Sciatic nerve (tissue), 2 donors: ENCODE results near the gene RASL12. TPM values are rescaled to one million over a fixed set of nuclear protein-coding genes. Genes with fewer than 3 reads are reported as not detected.
A peak's percentile ranks its signal among the peaks of the same experiment; 100 is the strongest.
"Not testable (repeated sequence)": the region's sequence is repeated elsewhere in the genome, so short reads cannot be mapped to it uniquely, and the experiment has no call there.

ENCODE experiments used
- ATAC-seq: fragments of 200-7000 bp; cut with Tn5 transposase; one replicate; pipeline ENCODE4 v1.9.1; 2020; ENCODE audit warnings: mild to moderate bottlenecking, moderate library complexity
- DNase-seq: peaks from one replicate; pipeline ENCODE4 v3.0.0-alpha.2; 2020; ENCODE audit warnings: low spot score
- intact Hi-C: fragments of 100-400 bp; cut with DNase I; formaldehyde crosslinking; loops from one replicate; pipeline ENCODE4 v1.14.2; 2022
- total RNA-seq: library from RNA; stranded (reverse); fragmentation: NEBNext Ultra II Directional; extraction: Animal tissue kit (Norgen Biotek cat#: 25700); gene quantifications from one replicate; pipeline ENCODE4 v1.2.1, GENCODE V29; 2021
- donor health status: DM: no; HTN: no; CAD: no.
- donor health status: DM: no; HTN: no; CAD: no.

RASL12 gene
- total RNA-seq, 1 donor from 2014 or later, result 23.0 TPM

DNA sequence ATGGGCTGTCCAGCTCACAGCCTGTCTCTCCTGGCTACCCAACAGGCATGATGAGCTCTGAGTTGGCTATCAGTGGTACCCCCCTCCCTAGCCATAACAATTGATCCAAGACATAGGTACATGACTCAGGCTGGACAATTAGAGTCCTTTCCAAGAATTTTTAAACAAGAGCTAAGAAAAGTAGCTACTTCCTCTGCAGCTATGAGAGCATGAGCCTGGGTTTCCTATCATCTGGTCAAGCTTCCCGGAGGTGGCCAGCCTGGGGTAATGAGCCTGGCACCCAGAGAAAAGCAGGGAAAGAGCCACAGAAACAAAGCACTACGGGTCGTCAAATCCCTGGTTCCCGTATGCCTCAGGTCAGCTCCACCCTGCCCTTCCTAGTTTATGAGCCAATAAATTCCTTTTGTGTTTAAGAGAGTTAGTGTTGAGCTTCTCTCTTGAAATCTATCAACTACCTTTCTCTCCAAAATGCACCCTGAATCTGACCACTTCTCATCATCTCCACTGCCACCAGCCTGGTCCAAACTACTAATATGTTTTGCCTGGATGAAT, 24.9 kb downstream of the RASL12 start:
- DNase-seq, result no peak
- intact Hi-C loops, result no loop called here
- ATAC-seq, result no peak

DNA sequence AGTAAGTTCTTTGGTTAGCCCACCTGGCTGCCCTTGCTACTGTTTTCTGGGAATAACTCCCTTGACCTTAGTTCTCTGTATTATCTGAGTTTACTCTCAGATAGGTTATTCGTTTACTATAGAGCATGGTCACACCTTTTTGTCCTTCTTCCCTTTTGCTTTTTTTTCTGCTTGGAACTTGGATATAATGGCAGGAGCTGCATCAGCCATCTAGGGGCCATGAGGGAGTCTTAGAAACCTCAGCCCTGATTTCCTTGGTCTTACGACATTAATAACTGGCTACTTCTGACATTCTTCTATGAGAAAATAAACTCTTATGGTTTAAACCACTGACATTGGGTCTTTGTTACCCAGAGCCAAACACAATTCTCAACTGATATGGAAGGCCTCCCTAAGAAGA, 26.0 kb downstream of the RASL12 start:
- DNase-seq, result no peak
- no peak for ATAC-seq
- intact Hi-C loops, result no loop called here

DNA sequence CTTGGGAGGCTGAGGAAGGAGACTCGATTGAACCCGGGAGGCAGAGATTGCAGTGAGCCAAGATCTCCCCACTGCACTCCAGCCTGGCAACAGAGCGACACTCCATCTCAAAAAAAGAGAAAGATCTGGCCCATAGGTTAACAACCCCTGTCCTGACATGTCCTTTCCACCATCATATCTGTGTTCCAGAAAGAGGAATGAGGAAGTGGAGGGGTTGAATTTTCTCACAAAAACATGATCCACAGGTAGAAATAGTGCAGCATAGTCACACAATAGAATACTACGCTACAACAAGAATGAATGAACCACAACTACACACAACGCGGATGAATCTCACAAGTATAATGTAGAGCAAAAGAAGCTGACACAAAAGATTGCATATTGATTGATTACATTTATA, 27.3 kb downstream of the RASL12 start:
- intact Hi-C loops, result no loop called here
- ATAC-seq, result no peak
- no peak for DNase-seq

DNA sequence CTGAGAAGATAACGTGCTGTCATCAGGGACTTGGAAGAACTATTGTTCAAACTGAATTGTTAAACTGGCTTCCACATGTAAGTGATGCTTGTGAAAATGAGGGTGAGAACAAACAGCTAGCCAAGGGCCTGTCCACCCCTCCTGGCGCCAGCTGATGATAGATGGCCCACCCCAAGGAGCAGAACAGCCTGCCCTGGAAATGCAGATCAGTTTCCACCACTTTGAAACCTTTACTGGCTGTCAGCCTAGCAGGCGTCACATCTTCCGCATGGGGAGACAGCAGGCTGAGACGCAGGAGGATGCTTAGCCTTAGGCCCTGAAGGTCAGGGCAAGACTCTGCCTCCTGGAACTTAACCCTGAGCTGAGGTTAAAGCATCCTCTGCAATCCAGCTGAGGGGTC, 29.0 kb downstream of the RASL12 start:
- DNase-seq (no peak), ATAC-seq (no peak)
- intact Hi-C loops, result no loop called here

DNA sequence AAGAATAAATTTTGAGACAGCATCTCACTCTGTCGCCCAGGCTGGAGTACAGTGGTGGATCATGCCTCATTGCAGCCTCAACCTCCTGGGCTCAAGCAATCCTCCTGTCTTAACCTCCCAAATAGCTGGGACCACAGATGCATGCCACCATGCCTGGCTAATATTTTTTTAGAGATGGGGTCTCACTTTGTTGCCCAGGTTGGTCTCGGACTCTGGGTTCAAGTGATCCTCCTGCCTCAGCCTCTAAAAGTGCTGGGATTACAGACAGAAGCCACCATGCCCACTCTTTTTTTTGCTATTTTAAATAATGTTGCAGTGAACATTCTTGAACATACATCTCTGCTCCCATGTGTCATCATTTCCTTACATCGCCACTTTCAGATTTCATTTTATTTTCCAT, 29.4 kb downstream of the RASL12 start:
- no peak for DNase-seq
- intact Hi-C loops, result no loop called here
- ATAC-seq, result no peak

DNA sequence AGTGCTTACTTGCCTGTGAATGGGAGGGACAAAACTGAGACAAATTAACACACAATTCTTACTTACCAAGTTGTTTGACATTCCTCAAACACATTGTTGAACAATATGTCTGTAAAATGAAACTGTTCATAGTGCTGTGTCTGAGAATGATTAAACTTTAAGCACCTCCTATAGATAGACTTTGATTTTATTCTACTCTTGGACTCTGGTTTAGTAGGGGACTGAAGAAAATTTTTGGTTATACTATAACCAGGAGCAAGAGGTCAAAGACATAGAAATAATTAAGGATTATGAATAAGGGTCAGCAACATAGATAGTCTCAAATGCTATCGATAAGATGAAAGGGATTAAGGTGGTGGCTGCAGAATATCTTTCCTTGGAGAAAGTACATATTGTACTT, 30.5 kb downstream of the RASL12 start:
- ATAC-seq, result no peak
- intact Hi-C loops, result no loop called here
- DNase-seq, result no peak

DNA sequence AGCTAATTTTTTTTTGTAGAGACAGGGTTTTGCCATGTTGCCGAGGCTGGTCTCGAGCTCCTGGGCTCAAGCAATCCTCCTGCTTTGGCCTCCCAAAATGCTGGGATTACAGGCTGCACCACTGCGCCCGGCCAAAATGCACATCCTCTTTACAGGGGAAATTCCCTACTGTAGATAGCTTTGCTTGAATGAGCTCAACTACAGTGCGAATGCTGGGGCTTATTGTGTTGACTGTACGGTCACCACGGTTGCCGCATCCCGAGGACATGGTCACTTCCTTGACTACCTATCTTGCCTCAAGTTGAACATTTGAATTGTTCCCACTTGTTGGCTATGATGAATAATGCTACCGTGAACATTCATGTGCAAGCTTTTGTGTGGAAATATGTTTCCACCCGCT, 33.1 kb downstream of the RASL12 start:
- ATAC-seq, result no peak
- intact Hi-C loops, result no loop called here

DNA sequence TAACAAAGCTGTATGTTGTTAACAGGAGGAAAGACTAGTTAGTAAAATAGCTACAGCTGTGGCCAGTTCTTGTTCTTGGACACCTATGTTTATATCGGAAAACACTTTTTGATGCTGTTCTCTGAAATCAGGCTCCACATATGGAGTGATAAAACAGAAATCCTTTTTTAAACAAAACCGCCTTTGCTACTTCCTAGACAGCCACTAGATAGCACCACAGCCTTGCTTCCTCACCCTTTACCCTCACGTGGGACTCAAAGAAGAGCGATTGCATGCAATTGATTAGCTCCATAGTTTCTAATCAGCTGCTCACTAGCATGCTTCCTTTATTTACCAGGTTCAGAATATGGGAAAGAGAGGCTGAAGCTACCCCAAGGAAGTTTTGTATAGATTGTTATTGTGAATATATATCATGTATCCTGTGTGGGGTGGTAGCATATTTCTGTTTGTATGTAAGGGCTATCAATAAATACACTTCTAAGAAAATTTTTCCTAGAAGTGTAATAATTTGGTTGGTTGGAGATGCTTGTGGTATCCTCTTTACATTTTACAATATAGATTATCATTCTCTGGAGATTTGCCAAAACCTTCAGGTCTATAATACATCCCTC, 34.0 kb downstream of the RASL12 start:
- intact Hi-C loops, result no loop called here
- DNase-seq (no peak), ATAC-seq (peak; percentile 71)

More for the DNA sequence above, 33.1 kb downstream of the RASL12 start:
- no peak for DNase-seq

DNA sequence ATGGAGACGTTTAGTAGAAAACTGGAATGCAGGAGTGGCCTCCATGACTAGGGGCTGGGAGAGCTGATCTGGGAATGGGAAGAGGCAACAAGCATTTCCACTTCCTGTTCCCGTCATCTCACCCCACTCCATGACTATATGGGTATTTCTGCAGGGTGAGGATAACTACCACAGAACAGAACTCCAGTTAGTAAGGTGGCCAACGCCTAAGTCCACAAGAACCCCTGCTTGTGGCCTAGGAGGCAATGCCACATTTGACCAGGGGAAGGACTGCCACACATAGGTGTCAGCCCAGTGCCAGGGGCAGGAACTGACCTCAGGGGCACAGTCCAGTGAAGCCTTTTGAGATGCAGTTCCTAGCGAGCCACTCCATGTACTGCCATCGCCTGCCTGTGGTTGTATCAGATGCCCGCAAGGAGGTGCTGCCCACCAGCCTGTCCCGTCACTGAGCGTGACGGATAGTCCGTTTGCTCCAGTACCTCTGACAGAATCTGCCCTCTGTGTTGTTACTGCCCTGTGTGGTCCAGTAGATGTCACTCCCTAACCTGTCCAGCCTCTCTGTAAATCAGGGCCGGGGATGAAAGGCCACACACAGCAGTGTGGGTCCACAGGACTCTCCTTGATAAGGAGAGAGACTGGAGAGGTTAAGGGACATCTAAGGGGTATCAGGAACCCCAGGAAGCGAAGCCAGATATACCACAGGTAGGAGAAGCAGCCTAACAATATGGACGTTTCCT, 34.8 kb downstream of the RASL12 start:
- intact Hi-C loops, result no loop called here
- peak; percentile 60 for ATAC-seq
- no peak for DNase-seq

DNA sequence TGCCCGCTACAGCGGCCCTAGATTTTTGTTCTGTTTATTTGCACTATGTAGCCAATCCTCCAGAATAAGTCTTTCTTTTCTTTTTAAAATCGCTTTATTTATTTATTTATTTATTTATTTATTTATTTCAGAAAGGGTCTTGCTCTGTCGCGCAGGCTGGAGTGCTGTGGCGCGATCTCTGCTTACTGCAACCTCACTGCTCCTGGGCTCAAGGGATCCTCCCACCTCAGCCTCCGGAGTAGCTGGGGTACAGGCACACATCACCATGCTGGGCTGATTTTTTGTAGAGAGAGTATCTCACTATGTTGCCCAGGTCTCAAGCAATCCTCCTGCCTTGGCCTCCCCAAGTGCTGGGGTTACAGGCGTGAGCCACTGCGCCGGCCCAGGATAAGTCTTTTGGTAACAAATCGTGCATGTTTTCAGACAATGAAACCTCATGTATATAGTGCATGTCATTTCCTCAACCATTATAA, 38.0 kb downstream of the RASL12 start:
- intact Hi-C loops, result no loop called here
- no peak for ATAC-seq

DNA sequence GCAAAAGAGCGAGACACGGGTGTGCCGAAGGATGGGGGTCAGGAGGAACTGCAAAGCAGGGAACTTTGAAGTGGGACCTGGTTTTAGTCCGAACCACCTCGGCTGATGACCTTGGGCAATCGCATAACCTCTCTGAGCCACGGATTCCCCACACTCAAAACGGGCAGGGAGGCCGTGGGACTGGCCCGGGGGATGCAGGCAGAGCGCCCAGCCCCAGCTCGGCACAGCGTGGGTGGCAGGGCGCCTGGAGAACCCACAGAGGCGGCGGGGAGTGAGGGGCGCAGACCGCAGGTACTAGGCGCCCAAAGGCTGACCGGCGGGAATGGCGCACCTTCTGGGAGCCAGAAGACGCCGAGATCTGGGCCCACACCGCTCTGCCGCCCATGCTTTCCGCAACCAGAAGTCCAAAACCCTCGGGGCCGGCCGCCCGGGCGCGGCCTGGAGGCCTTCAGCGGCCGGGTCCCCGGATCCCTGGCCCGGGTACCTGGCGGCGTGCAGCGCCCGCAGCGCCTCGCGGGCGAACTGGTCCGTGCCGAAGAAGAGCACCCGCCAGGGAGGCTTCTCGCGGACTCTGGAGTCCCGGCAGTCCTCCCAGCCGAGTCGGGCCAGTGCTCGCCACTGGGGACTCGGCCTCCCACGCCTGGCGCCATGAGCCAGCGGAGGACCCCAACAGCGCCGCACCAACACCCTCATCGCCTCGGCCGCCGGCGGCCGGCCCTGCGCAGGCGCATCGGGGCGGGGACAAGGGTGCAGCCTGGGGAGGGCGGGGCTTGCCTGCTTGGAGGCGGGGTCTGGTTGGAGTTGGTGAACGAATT, 38.7 kb downstream of the RASL12 start, which contains the start of gene MTFMT:
Gene MTFMT (minus strand): TSS at position 719 of the 815 bp plus-strand sequence. CDS start 26 bp downstream, at position 693.
- intact Hi-C loops, result no loop called here
- ATAC-seq (peak; percentile 95), DNase-seq (peak; percentile 97)

More for the DNA sequence above, 38.0 kb downstream of the RASL12 start:
- no peak for DNase-seq

DNA sequence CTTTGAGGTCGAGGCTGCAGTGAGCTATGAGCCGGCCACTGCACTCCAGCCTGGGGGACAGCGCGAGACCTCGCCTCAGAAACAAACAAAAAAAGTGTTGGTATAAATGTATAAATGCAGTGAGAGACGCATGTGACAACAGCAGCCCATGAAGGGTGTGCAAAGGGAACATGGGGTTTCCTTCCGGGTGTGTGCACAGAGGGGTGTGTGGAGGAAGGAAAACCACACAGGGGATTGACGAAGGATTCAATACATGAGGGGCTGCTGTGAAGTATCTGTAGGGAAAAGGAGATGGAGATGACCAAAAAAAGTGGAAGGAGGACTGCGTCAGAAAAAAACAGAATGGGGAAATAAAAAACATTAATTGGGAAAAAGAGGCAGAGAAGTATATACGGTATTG, 39.5 kb downstream of the RASL12 start:
- intact Hi-C loops, result no loop called here
- no peak for DNase-seq
- no peak for ATAC-seq

DNA sequence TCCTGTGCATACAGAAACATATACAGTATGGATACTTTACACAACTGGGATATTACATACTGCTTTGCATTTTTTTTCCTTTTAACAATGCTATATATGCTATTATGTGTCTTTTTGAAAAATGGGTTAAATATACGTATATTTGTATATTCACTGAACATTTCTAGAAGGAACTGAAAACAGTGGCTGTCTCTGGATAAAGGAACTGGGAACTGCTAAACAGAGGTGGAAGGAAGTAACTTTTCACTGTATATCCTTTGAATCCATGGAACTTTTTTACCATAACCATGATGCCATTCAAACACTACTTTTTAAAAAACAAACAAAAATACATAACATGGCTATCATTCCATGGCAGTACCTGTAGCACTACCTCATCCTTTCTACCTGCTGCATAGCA, 40.2 kb downstream of the RASL12 start:
- intact Hi-C loops, result no loop called here

DNA sequence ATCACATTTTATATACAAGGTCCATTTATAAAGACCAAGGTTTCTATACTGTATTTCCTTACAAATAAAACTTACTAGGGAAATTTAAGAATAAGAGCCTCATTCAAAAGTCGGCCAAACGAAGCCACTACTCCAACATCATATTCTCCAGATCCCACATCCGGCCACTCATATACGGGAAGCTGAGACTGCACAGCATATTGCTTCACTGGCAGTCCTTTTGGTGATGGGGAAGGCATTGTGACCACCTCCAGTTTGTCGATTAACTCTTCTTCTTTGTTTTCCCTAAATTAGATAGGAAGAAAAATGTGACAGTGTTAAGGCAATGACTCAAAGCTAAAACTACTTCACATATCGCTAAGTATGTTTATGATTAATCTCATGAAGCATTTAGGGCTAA, 41.0 kb downstream of the RASL12 start:
- intact Hi-C loops, result no loop called here
- ATAC-seq (no peak), DNase-seq (no peak)

More for the DNA sequence above, 40.2 kb downstream of the RASL12 start:
- DNase-seq (no peak), ATAC-seq (no peak)

DNA sequence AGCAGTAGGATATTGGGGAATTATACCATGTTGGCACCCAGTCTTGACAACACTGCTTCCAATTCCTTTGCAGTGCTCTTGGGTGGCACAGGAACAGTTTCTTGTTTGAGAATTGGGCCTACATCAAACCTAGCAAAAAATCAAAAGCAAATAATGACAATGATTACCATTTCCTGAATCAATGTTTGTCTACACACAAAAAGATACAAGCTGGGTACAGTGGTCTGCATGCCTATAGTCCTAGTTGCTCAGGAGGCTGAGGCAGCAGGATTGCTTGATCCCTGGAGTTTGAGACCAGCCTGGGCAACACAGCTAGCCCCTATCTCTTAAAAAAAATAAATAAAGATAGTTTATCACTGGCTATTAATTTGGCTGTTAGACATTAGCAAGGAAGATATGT, 46.3 kb downstream of the RASL12 start:
- intact Hi-C loops, result no loop called here
- no peak for DNase-seq
- ATAC-seq, result no peak

DNA sequence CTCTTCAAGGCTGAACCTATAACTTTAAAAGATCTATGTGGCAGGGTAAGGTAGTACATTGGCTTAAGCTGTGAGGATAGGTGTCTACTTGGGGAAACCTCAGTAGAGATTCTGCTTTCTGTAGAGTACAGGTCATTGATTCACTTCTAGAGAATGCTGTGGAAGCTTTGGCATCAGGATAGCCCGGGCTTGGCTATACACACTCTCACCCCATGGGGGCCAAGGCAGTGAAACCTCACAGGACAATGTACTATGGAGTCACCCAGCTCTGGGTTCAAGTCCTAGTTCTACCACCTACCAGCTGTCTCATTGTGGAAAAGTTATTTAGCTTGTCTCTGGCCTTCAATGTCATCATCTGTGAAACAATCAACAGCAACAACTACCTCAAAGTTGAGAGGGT, 47.4 kb downstream of the RASL12 start:
- intact Hi-C loops, result no loop called here
- DNase-seq (no peak), ATAC-seq (no peak)

DNA sequence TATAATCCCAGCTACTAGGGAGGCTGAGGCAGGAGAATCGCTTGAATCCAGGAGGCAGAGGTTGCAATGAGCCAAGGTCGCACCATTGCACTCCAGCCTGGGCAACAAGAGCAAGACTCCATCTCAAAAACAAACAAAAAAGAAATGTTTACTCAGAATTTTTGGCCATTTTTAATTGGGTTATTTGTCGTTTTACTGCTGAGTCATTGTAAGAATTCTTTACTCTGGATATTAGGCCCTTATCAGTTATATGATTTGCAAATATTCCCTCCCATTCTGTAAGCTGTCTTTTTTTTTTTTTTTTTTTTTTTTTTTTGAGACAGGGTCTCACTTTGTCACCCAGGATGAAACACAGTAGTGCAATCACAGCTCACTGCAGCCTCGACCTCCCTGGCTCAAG, 56.6 kb downstream of the RASL12 start:
- DNase-seq, ATAC-seq, intact Hi-C loops: not testable (repeated sequence)

DNA sequence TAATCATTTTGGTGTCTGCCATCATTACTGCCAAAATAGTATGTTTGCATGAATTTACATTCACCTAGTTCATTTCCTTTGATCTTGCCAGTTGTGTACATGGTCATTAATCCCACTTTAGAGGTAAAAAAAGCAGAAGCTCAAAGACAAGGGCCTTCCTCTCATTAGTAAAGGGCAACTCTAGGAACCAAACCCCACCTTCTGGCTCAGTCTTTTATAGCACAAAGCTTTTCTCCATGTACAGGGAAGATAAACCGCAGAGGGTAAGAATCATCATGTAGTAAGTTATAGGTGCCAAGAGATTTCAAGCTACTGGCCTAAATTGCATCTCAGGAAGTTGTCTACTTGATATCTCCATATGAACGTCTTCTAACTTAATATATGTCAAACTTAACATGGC, 58.8 kb downstream of the RASL12 start:
- ATAC-seq, result peak; percentile 57
- DNase-seq, result no peak
- intact Hi-C loops, result no loop called here

DNA sequence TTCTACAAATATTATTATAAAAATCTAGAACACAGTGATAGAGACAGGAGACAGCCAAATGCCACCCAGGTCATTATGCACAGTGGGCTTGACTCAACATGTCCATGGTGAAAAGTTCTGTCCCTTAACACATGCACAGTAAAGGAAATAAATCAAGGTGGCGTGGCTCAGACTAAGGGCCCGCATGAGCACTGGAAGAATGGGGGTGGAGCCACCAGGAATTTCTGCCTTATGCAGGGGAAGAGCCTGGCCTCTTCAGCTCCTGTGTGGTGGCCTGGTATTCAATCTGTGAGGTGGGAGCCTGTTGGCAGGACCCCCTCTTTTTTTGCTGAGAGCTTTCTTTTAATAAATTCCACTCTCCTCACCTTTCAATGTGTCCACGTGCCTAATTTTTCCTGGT, 60.9 kb downstream of the RASL12 start:
- intact Hi-C loops, result no loop called here
- DNase-seq (no peak), ATAC-seq (no peak)

DNA sequence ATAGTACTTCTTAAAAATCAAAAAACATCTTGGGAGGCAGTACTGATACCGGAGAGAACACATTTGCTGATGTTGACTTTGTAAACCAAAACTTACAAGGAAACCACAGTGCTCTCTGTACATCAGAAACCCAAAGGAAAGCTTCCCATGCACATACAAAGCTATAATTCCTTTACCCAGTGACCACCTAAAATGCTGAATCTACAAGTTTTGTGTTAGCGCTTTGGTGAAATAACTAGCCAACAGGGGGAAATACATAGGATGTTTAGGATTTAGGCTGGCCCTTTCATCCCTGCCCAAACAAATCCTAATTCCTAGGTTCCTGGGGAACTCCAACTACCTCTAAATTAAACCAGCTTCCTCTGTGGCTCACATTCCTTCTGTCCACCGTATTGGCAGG, 62.8 kb downstream of the RASL12 start:
- intact Hi-C loops, result no loop called here
- ATAC-seq (no peak), DNase-seq (no peak)
